Measurements from ENCODE around the gene CCDC51. TPM values are rescaled to one million over a fixed set of nuclear protein-coding genes. Genes with fewer than 3 reads are reported as not detected.
"Not testable (repeated sequence)": the region's sequence is repeated elsewhere in the genome, so short reads cannot be mapped to it uniquely, and the experiment has no call there.

The CCDC51 gene
- total RNA-seq, 2 experiments from 2014 or later, result 16.3 to 16.5 TPM

DNA sequence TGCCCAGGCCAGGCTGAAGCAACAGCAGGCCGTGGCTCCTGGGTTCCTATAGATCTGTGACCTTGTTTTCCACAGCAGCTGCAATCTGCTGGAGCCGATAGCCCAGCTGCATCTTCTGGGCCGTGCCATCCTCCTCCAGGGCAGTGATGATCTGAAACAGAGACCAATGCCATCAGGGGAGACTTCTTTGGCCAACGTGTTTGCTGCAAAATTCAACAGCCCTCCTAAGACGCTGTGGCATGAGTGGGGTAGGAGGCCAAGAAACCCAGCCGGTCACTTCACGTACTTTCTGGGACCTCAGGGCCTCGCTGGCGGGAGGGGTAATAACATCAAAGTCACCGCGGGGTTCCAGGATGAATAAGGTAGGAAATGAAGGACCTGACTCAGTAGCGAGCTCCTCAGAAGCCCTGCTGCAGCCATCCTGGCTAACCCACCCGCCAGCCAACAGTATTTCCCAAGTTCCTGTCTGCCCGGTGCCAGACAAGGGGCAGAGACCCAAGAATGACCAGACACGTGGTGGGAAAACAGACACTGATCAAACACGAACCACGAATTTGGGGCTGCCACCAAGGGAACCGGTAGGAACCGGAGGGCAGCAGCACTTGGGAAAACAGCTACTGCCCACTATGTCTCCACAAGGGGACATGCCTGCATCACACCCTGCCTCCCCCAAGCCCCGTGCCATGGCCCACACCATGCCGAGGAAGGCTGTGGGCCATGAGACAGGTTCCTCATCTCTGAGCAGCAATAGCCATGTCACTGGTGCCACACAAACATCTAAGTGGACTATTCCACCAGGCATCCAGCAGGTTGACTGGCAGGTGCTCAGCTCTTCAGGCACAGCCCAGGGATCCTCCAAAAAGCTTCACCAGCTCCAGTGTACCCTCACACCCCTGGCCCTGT, 35.2 kb downstream of the CCDC51 start:
- Mint-ChIP-seq H3K27me3 (ENCODE audit: low read depth) (no peaks in the 10 kb centered on the region), H3K27ac (no peak overlapping the region), H3K4me3 (no peak overlapping the region), H3K36me3 (ENCODE audit: low read depth) (no peaks in the 10 kb centered on the region), H3K9me3 (ENCODE audit: insufficient read depth) (no peaks in the 10 kb centered on the region), H3K4me1 (ENCODE audit: low read depth) (no peaks in the 10 kb centered on the region)
- no peak for DNase-seq
- ChIA-PET CTCF (interaction anchor here (7.2 to 11.6 kb wide), 2 partner anchors 29 to 150 kb away, joined by 179 to 342 read pairs; partner anchors contain the start of genes PFKFB4 and PLXNB1), POLR2A (interaction anchor here (1.2 kb wide), 1 partner anchor 35 kb away, joined by 4 read pairs; the partner anchor contains the start of genes CCDC51 and TMA7)
- no peak for ATAC-seq

DNA sequence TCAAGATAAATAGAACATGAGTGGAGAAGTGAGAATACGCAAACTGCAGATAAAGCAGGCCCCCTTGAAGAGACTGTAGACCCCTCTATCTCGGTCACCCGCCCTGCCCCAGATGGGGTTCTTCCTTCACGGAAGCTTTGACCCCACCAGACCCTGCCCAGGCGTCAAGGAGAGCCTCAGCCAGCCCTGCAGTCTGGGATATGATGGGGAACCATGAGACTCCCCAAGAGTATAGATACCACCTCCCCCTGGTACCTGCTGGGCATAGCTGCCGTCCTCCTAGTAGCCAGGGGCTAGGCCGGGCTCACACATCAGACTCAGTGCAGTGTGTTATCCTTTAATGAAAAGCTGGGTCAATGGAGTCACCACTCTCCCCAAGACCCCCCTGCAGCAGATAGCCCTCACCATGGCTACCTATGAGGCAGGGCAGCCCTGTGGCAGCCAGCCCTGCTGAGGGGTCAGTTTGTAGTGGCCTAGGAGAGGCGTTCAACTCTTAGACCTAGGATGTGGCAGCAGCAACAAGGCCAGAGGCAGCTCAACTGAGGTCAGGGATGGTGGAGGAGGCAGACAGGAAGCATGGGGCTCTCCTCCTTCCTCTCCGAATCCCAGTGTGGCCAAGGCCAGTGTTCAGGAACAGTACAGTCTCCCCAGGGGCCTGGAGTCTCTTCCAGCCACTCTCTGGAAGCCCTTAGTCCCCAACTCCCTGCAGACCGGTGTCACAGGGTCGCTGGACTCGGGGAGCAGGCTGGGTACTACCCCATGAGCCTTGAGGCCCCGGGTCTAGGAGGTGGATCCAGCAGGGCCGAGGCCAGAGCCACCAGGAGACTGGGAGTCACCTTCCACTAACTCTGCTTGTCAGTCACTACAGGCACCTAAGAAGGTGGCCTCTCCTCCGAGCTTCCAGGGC, 36.1 kb downstream of the CCDC51 start:
- no peaks in the 10 kb centered on the region for H3K27me3 Mint-ChIP-seq (ENCODE audit: low read depth)
- DNase-seq (no peak), ATAC-seq (no peak)
- no peaks in the 10 kb centered on the region for H3K4me1 Mint-ChIP-seq (ENCODE audit: low read depth)
- no peaks in the 10 kb centered on the region for H3K9me3 Mint-ChIP-seq (ENCODE audit: insufficient read depth)
- H3K36me3 Mint-ChIP-seq (ENCODE audit: low read depth), result no peaks in the 10 kb centered on the region
- POLR2A ChIA-PET, result interaction anchor here (1.2 kb wide), 1 partner anchor 36 kb away, joined by 4 read pairs; the partner anchor contains the start of genes CCDC51 and TMA7
- no peak overlapping the region for H3K27ac Mint-ChIP-seq
- H3K4me3 Mint-ChIP-seq, result no peak overlapping the region
- CTCF ChIA-PET, result interaction anchor here (1.1 to 11.6 kb wide), 3 partner anchors 30 to 151 kb away, joined by 3 to 342 read pairs (median 179); partner anchors contain the start of genes PFKFB4 and PLXNB1

DNA sequence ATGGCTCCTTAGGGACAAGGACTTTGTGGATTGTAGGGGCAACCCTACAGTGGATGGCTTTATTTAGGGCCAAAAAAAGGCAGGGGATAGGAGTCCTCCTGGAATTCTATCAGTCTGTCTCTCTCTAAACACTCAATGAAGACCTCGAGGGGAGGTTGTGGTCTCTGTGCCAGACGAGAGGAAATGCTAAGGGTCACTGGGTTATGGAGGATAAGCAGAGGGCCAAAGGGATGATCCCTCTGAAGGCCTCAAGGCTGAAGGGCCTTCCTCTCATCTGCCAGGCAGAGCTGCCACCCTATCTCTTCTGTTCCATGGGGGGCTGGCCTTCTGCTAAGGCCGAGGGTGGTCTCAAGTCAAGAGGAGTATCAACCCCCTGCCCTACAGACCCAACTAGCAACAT, 37.0 kb downstream of the CCDC51 start:
- Mint-ChIP-seq H3K27me3 (ENCODE audit: low read depth) (no peaks in the 10 kb centered on the region), H3K9me3 (ENCODE audit: insufficient read depth) (no peaks in the 10 kb centered on the region), H3K27ac (no peak overlapping the region), H3K4me1 (ENCODE audit: low read depth) (no peaks in the 10 kb centered on the region), H3K4me3 (no peak overlapping the region), H3K36me3 (ENCODE audit: low read depth) (no peaks in the 10 kb centered on the region)
- CTCF ChIA-PET, result interaction anchor here (0.6 to 11.6 kb wide), 4 partner anchors 31 to 152 kb away, joined by 3 to 342 read pairs (median 91); partner anchors contain the start of genes PFKFB4 and PLXNB1
- ATAC-seq, result no peak
- POLR2A ChIA-PET, result no interaction called here
- DNase-seq, result no peak

GRCh38 chr3:48402281-48402732, 37.6 kb downstream of the CCDC51 start:
- ChIA-PET POLR2A (no interaction called here), CTCF (interaction anchor here (0.8 to 11.6 kb wide), 5 partner anchors 32 to 153 kb away, joined by 3 to 342 read pairs (median 45); partner anchors contain the start of genes CCDC51, PFKFB4, PLXNB1 and TMA7)
- DNase-seq (no peak), ATAC-seq (no peak)
- H3K27me3 Mint-ChIP-seq (ENCODE audit: low read depth), result no peaks in the 10 kb centered on the region
- no peaks in the 10 kb centered on the region for H3K36me3 Mint-ChIP-seq (ENCODE audit: low read depth)
- no peaks in the 10 kb centered on the region for H3K9me3 Mint-ChIP-seq (ENCODE audit: insufficient read depth)
- H3K27ac Mint-ChIP-seq, result no peak overlapping the region
- no peak overlapping the region for H3K4me3 Mint-ChIP-seq
- peaks cover 2% of the 10 kb centered on the region for H3K4me1 Mint-ChIP-seq (ENCODE audit: low read depth)

- POLR2A ChIA-PET; H3K36me3 Mint-ChIP-seq (ENCODE audit: low read depth); DNase-seq; ATAC-seq; H3K27me3 Mint-ChIP-seq (ENCODE audit: low read depth); H3K4me3 Mint-ChIP-seq; H3K4me1 Mint-ChIP-seq (ENCODE audit: low read depth); H3K9me3 Mint-ChIP-seq (ENCODE audit: insufficient read depth); H3K27ac Mint-ChIP-seq: not testable (repeated sequence)
- CTCF ChIA-PET, result interaction anchor here (0.6 to 11.6 kb wide), 57 partner anchors 9 to 554 kb away, joined by 3 to 342 read pairs (median 4); partner anchors contain the start of genes CCDC51, NCKIPSD, NME6 and PFKFB4
Observed at GRCh38 chr3:48401434-48401901, 38.5 kb downstream of the CCDC51 start.

- ChIA-PET POLR2A (interaction anchor here (0.7 kb wide), 1 partner anchor 35 kb away, joined by 3 read pairs; no protein-coding TSS in a partner anchor), CTCF (interaction anchor here (0.6 to 11.6 kb wide), 69 partner anchors 8 to 777 kb away, joined by 3 to 342 read pairs (median 4); partner anchors contain the start of genes CCDC51, FBXW12, NCKIPSD and NME6)
- no peaks in the 10 kb centered on the region for H3K9me3 Mint-ChIP-seq (ENCODE audit: insufficient read depth)
- H3K4me1 Mint-ChIP-seq (ENCODE audit: low read depth), result peaks cover 2% of the 10 kb centered on the region
- no peaks in the 10 kb centered on the region for H3K36me3 Mint-ChIP-seq (ENCODE audit: low read depth)
- H3K4me3 Mint-ChIP-seq, result no peak overlapping the region
- ATAC-seq (peak; percentile 88), DNase-seq (peak; percentile 76)
- peaks cover under 1% of the 10 kb centered on the region for H3K27me3 Mint-ChIP-seq (ENCODE audit: low read depth)
- H3K27ac Mint-ChIP-seq, result no peak overlapping the region
Observed at GRCh38 chr3:48400824-48401433, 39.0 kb downstream of the CCDC51 start.

DNA sequence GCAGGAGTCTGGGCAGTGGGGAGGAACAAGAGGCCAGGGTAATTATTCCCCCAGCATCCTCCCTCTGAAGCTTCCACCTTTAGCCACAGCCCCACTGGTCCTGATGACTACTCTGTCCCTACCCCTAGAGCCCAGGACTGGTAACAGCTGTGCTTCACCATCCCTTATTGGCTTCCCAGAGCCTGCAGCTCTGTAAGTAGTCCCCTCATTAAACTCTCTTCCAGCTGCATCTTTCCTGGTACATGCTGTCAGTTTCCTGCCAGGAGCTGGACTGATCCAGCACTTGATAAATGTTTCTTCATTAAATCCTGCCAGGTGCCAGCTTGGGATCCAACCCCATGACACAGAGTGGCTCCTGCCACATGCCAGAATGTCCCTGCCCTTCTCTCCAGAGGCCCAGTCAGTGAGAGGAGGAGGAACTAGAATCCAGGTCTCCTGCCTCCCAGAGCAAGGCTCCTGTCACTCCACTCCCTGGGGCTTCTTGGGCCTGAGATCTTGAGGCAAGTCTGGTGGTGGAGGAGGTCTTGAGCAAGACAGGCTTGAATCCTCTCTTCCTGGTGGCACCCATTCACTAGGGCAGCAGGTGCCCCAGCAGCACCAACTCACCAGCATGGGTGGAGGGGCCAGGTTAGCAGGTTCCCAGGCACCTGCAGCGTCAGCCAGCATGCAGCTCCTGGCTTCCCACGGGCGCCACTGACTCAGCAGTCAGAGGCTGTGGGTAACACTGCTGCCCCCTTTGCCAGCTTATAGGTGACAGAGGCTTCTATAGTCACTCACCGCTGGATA, 40.3 kb downstream of the CCDC51 start:
- POLR2A ChIA-PET, result interaction anchor here (0.6 to 1.1 kb wide), 3 partner anchors 40 to 125 kb away, joined by 3 to 4 read pairs (median 3); no protein-coding TSS in a partner anchor
- Mint-ChIP-seq H3K27ac (no peak overlapping the region), H3K4me1 (ENCODE audit: low read depth) (peaks cover 2% of the 10 kb centered on the region), H3K9me3 (ENCODE audit: insufficient read depth) (no peaks in the 10 kb centered on the region), H3K27me3 (ENCODE audit: low read depth) (peaks cover 9% of the 10 kb centered on the region), H3K4me3 (no peak overlapping the region), H3K36me3 (ENCODE audit: low read depth) (no peaks in the 10 kb centered on the region)
- CTCF ChIA-PET, result interaction anchor here (0.7 to 11.6 kb wide), 19 partner anchors 11 to 269 kb away, joined by 3 to 342 read pairs (median 10); partner anchors contain the start of genes CCDC51, PFKFB4, PLXNB1 and TMA7
- ATAC-seq (no peak), DNase-seq (no peak)

DNA sequence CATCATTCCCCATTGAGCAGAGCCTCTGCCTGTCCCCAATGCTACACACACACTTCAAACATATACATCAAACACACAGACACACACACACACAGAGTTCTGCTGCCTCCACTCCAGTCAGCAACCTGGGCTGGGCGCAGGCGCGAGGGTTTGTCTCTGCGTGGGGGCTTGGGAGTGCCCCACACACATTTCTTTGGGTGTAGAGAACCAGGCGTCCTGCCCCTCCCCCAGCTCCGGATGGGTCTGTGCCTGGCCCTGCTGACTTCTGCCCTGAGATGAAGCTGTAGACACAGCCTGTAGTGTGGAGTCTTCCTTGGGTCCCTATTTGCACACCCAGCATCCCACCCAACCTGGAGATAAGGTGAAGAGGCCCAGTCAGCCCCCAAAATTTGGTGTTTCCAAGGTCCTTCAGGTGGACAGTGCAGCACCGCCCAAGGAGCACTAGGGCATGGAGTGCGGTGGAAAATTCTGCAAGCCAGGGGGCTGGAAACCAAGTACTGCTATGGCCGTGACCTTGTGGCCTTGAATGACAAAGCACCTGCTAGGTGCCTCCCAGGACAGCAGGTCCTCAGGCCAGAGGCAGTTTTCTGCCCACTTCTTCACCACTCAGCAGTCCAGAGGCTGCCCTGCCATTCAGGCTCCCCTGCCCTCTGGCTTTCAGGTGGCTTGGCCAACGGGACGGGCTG, 41.1 kb downstream of the CCDC51 start:
- H3K4me1 Mint-ChIP-seq (ENCODE audit: low read depth), result peaks cover 2% of the 10 kb centered on the region
- peak; percentile 18 for DNase-seq
- no peak for ATAC-seq
- no peaks in the 10 kb centered on the region for H3K36me3 Mint-ChIP-seq (ENCODE audit: low read depth)
- H3K9me3 Mint-ChIP-seq (ENCODE audit: insufficient read depth), result no peaks in the 10 kb centered on the region
- H3K4me3 Mint-ChIP-seq, result no peak overlapping the region
- peaks cover 9% of the 10 kb centered on the region for H3K27me3 Mint-ChIP-seq (ENCODE audit: low read depth)
- no peak overlapping the region for H3K27ac Mint-ChIP-seq
- ChIA-PET POLR2A (interaction anchor here (0.6 kb wide), 1 partner anchor 124 kb away, joined by 4 read pairs; no protein-coding TSS in a partner anchor), CTCF (interaction anchor here (0.9 to 11.6 kb wide), 7 partner anchors 35 to 238 kb away, joined by 3 to 342 read pairs (median 29); partner anchors contain the start of genes PFKFB4 and PLXNB1)

- CTCF ChIA-PET, result interaction anchor here (4.0 to 11.6 kb wide), 4 partner anchors 36 to 157 kb away, joined by 22 to 342 read pairs (median 112); partner anchors contain the start of genes PFKFB4 and PLXNB1
- Mint-ChIP-seq H3K4me3 (no peak overlapping the region), H3K4me1 (ENCODE audit: low read depth) (peaks cover 2% of the 10 kb centered on the region), H3K36me3 (ENCODE audit: low read depth) (no peaks in the 10 kb centered on the region), H3K9me3 (ENCODE audit: insufficient read depth) (no peaks in the 10 kb centered on the region), H3K27me3 (ENCODE audit: low read depth) (peaks cover 12% of the 10 kb centered on the region), H3K27ac (no peak overlapping the region)
- DNase-seq (peak; percentile 18), ATAC-seq (no peak)
- POLR2A ChIA-PET, result no interaction called here
Observed at GRCh38 chr3:48397767-48398681, 41.9 kb downstream of the CCDC51 start.

All from activated CD8-positive, alpha-beta T cell treated with anti-CD3 and anti-CD28 coated beads, Interleukin-2, amount 10 ng/mL, durations not matched to agents 7 days and 5 days (primary cell).